Retinal pigment epithelial cell (primary cell): Measurements from ENCODE around the gene OGFR.

Source experiments
- DNase-seq: peaks from one replicate; pipeline ENCODE4 v3.0.0-alpha.2; 2010; ENCODE audit warnings: low read depth
- H3K4me3 ChIP-seq: 2 replicates; pipeline ENCODE4 v1.5.1; 2011; ENCODE audit warnings: mild to moderate bottlenecking, low read length, control low read depth, moderate library complexity
- TF ChIP-seq, protein P1 (sequence below): conservative IDR thresholded peaks from 2 replicates; pipeline ENCODE4 v1.5.1; 2011; ENCODE audit warnings: low read depth, low read length, control low read depth, inconsistent platforms

OGFR gene

DNA sequence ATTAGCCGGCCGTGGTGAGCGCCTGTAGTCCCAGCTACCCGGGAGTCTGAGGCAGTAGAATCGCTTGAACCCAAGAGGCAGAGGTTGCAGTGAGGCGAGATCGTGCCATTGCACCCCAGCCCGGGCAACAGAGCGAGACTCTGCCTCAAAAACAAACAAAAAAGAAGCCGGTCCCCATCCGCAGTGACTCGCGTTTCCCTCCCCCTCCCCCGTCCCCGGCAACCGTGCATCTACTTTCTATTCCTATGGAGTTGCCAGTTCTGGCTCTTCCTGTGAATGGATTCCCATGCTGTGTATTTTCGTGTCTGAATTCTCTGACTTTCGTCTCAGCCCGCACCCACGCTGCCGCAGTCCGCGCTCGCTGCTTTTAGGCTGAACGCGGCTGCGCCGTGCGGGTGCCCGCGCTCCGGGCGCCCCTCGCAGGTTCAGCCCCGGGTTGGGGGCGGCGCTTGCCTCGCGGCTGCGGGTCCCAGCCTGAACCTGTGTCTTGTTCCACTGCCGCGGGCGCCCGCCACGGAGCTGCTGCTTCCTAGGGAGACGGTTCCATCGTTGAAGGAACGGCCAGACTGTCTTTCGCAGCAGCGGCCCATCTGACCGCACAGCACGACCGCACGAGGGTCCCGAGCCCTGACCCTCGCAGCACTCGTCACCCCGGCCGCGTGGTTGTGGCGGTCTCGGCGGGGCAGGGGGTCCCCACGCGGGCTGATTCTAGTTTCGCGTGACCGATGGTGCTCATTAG, 9.4 kb upstream of the OGFR start:
- peak overlapping the region; percentile 57 for H3K4me3 ChIP-seq
- no peak for DNase-seq
- TF ChIP-seq, protein P1, sequence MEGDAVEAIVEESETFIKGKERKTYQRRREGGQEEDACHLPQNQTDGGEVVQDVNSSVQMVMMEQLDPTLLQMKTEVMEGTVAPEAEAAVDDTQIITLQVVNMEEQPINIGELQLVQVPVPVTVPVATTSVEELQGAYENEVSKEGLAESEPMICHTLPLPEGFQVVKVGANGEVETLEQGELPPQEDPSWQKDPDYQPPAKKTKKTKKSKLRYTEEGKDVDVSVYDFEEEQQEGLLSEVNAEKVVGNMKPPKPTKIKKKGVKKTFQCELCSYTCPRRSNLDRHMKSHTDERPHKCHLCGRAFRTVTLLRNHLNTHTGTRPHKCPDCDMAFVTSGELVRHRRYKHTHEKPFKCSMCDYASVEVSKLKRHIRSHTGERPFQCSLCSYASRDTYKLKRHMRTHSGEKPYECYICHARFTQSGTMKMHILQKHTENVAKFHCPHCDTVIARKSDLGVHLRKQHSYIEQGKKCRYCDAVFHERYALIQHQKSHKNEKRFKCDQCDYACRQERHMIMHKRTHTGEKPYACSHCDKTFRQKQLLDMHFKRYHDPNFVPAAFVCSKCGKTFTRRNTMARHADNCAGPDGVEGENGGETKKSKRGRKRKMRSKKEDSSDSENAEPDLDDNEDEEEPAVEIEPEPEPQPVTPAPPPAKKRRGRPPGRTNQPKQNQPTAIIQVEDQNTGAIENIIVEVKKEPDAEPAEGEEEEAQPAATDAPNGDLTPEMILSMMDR: no peak

GRCh38 chr20:62796699-62797491, 7.7 kb upstream of the OGFR start:
- TF ChIP-seq, protein P1: no peak
- no peak for DNase-seq
- H3K4me3 ChIP-seq: peak overlapping the region; percentile 55

DNA sequence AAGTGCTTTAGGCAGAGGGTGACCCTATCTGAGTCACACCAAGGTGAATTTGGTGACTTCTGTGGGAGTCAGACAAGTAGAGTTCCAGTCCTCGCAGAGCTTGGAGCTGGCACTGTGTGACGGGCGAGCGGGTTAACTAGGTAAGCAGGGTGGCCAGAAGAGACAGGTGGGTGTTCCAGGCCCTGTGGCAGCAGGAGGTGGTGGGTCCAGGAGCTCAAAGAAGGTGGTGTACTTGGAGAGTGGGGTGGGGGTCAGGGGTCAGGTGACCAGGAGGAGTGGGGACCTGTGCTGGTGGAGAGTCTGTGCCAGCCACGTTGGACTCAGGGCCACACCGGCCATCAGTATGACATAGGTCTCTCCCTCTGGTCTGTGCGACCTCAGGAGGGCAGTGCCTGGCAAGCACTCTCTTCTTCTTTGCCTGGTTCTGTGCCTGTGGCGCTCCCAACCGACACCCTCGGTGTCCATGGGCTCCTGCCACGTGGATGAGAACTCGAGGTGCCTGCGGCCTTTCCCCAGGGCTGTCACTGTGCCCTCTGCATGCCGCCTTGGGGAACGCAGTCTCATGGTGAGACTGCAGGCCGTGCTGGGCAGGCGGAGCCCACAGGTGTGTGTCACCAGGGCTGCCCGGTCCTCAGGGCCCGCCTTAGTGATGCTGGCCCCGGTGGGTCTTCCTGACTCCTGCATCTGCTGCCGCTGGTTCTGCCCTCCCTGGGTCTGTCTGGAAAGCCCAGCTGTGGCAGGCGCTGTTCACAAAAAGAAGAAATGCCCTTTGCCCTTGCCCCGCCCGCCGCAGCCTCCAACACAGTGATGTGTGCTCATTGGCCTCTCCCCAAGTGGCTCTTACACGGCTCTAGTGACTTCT, 6.7 kb upstream of the OGFR start:
- H3K4me3 ChIP-seq: no peak overlapping the region
- DNase-seq: no peak
- TF ChIP-seq, protein P1: no peak

DNA sequence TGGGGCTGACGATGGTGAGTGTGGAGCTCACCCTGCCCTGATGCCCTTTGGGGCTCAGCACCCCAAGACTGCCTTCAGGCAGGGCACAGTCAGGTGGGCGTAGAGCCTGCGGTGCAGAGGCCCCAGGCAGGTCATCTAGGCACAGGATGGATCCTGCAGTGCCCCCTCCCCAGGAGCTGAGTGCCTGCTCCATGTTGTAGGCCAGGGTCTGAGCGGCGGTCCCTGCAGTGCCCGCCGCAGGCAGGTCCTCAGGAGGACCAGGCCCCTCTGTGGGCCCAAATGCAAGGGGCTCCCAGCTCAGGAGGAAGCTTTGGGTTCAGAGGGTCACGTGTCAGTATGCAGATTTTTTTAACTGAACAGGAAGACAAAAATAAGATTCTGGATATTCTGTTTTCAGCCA, 5.6 kb upstream of the OGFR start:
- TF ChIP-seq, protein P1: no peak
- no peak for DNase-seq
- no peak overlapping the region for H3K4me3 ChIP-seq

- TF ChIP-seq, protein P1: no peak
- no peak overlapping the region for H3K4me3 ChIP-seq
- no peak for DNase-seq
These were observed 5.2 kb upstream of the OGFR start for GRCh38 chr20:62799459-62799858.

GRCh38 chr20:62799873-62800272, 4.8 kb upstream of the OGFR start:
- no peak overlapping the region for H3K4me3 ChIP-seq
- no peak for DNase-seq
- TF ChIP-seq, protein P1: no peak
